B cell (primary cell): Measurements from ENCODE around the gene OR10G8.

Source experiments
- EZH2 ChIP-seq: IDR thresholded peaks from 2 replicates; pipeline ENCODE4 v1.6.1; 2012; ENCODE audit warnings: borderline replicate concordance, low read depth, mild to moderate bottlenecking, moderate library complexity, low read length; ENCODE audit not compliant: insufficient read depth, poor library complexity, severe bottlenecking
- TF ChIP-seq, protein P1 (sequence below): fragments of 200-600 bp; IDR thresholded peaks from one replicate; pipeline ENCODE4 v1.8.0; 2022; ENCODE audit warnings: antibody characterized with exemption, mild to moderate bottlenecking

- TF ChIP-seq, protein P1, sequence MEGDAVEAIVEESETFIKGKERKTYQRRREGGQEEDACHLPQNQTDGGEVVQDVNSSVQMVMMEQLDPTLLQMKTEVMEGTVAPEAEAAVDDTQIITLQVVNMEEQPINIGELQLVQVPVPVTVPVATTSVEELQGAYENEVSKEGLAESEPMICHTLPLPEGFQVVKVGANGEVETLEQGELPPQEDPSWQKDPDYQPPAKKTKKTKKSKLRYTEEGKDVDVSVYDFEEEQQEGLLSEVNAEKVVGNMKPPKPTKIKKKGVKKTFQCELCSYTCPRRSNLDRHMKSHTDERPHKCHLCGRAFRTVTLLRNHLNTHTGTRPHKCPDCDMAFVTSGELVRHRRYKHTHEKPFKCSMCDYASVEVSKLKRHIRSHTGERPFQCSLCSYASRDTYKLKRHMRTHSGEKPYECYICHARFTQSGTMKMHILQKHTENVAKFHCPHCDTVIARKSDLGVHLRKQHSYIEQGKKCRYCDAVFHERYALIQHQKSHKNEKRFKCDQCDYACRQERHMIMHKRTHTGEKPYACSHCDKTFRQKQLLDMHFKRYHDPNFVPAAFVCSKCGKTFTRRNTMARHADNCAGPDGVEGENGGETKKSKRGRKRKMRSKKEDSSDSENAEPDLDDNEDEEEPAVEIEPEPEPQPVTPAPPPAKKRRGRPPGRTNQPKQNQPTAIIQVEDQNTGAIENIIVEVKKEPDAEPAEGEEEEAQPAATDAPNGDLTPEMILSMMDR, result no peak
- no peak for TF ChIP-seq EZH2
These were observed at the start of gene OR10G8 for GRCh38 chr11:124026498-124026897.
